T-helper 9 cell (primary cell): ENCODE measurements around the gene PLXNA1.

Experiments
- DNase-seq: peaks from one replicate; pipeline ENCODE4 v3.0.0-alpha.2; 2020

The PLXNA1 gene

DNA sequence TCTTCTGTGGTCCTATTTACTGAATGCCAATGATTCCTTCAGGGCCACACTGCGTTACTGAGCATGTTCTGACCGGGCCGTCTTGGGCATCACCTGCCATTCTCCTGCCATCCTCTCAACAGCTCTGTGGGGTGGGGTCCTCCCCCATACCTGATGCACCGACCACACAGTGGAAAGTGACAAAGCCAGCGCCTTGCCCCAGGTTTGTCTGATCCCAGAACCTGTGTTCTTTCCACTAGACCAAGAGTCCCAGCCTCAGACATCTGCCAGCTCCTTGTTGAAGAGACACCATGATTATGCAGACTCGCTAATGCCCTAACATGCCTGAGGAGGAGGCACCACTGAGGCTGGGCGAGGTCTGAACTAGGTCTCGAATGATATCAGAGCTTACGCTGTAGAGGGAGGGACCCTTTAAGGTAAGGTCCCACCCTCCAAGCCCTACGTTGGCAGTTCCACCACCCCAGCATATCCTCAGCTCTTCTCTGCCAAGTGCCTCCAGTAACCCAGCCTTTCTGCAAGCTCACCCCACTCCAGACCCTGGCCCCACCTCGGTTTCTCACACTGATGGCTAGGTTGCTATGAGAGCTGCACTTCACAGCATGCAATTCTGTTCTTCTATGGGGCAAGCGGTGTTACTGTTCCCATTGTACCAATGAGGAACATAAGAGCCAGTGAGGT, 29.8 kb upstream of the PLXNA1 start:
- no peak for DNase-seq

DNA sequence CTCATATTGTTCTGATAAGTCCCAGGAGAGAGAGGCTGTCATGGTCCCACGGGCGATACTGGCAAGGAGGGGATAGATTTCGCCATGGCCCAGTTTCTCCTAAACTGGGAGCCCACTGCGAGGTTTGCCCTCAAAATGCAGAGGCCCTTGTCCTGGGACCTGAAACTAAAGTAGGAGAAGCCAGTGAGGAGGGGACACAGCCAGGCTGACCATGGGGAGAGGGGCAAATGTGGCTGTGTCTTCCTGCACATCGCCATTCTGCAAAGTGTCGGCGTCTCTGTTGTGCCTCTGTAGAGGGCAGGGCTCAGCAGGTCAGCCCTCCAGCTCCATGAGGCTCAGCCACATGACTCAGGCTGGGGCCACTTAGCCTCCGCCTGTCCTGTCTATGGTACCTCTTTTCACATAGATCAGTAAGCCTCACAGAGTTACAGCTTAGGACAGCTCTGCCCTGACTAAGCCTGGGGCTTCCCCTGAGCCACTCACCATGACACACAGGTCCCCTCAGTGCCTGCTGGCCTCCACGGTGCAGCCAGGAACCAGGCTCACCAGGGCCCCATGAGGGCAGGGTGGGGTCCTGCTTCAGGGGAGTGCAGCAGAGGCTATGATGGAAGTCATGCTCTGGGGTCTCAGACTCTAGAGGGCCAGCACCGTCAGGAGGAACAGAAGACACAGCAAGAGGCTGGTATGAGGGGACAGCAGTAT, 28.6 kb upstream of the PLXNA1 start:
- DNase-seq: no peak

DNA sequence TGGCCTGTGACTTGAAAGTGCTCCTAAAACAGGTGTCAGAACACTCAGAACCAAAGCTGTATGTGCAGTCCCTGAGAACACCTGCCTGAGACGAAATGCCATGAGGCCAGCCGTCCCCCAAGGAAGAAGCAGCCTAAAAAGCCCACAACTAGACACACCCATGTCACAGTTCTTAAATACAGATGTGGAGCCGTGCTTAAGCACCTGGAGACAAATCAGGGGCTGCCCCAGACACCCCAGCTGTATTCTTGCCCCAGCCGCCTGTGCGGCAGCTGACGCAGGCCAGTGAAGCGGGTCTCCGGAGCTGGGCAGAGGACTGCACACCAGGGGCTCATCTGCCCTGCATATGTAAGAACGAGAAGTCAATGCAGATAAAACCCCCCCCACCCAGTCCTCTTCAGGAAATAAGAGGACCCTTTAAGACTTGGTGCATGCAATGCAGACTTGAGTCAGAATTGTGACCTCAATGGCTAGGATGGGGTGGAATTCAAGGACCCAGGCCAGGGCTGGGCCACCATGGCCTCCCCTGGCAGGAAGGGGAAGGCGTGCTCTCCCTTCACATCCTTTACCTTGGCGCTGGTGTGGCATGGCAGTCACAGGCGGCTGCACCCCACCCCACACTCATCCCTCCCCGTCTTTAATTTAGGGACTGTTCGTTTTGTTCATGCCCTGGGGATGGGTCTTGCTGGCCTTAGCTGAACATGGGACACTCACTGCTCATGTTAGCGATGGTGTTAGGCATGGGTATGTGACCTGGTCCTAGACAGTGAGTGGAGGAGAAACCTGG, 27.7 kb upstream of the PLXNA1 start:
- DNase-seq: no peak

DNA sequence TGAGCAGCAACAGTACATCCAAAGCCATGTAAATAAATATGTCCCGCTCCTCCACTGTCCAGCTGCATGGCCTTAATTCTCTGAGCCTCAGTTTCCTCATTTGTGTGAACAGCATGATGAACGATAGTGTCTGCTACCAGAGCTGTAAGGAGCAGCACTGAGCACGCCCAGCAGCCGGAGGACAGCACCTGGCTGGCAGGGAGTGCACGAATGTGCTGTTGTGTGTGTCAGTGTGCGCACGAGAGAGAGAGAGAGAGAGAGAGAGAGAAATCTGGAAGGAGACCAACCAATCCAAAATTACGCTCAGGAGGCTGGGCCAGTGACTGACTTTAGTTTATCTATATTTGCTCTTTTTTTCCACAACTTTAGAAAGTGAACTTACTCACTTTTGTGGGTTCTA, 26.6 kb upstream of the PLXNA1 start:
- no peak for DNase-seq

DNA sequence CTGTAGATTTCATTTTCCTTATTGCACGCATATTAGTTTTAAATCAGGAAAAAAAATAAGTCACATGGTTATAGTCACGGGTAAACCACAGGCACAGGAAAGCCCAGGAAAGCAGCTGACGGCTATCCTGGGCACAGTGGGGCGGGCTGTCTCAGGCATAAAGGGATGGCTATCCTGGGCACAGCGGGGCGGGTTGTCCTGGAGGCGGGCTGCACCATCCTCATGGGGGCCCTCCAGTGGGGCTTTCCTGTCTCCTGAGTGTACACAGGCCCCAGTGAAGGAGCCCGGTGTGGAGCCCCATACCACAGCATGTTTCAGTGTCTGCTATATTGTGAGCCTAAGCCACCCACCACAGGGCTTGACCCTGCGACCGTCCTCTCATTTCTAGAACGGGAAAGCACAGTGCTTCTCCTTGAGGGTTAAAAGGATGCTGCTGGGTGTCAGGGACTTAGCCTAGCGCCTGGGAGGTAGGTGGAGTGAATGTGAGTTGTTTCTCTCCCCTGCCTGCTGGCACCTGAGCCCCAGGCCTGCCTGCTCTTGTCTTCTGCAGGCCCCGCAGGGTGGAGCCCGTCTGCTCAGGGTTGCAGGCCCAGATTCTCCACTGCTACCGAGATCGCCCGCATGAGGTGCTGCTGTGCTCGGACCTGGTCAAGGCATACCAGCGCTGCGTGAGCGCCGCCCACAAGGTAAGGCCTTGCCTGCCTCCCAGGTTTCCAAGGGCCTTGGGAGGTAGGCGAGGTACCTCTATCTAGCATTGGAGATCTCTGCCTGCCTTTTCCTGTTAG, 25.9 kb upstream of the PLXNA1 start:
- no peak for DNase-seq

DNA sequence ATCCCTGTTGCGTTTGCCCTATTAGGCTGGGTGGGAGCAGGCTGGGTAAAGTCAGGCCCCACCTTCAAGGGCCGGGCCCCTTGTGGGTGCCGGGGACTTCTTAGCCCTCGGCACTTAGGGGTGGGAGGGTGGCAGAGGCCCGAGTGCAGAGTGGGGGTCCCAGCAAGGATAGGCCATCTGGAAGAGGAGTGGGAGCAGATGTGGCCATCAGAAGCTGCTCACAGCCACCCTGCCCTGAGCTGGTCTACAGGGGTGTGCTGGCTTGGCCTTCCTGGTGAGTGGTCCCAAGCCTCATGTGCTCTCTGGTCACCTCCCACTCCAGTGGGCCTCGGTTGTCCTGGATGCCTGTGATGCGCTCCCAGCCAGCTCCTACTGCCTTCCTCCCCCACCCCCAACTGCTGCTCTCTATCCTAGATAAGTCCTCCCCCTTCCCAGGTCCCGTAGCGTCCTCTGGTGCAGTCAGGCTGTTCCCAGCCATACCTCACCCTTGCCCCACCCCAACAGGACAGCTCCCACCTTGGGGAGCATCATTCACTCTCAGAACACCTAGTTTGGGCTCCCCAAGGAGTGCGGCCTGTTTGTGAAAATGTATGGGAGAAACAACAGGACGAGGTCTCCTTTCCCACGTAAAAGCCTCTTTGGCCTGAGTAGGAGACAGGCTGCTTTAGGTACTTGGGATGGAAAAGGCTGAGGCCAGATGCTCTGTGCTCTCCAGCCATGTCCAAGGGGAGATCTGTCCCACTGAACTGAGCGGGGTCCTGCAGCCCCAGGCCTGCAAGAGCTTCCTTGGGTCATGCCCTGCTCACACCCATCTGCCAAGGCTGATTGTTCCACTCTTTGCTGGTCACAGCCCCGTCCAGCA, 24.9 kb upstream of the PLXNA1 start:
- DNase-seq: no peak

DNA sequence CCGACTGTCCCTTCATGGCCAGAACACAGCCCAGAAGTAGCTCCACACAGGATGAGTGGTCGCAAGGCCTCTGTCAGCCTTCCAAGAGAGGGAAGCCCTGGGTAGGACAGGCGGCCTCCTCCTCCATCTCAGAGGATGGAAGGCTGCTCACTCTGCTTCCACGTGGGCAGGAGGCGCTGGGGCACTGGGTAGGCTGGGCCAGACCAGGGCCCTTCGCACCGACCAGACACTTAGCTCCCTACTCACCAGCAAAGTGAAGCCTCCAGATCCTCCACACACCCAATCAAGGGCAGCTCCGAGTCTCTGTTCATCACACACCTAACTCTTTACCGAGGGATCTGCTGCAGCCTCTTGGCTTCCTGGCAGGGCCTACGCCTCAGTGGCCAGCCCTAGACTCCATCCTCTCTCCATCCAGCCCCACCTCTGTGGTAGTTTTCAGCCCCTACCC, 24.3 kb upstream of the PLXNA1 start:
- DNase-seq: no peak

DNA sequence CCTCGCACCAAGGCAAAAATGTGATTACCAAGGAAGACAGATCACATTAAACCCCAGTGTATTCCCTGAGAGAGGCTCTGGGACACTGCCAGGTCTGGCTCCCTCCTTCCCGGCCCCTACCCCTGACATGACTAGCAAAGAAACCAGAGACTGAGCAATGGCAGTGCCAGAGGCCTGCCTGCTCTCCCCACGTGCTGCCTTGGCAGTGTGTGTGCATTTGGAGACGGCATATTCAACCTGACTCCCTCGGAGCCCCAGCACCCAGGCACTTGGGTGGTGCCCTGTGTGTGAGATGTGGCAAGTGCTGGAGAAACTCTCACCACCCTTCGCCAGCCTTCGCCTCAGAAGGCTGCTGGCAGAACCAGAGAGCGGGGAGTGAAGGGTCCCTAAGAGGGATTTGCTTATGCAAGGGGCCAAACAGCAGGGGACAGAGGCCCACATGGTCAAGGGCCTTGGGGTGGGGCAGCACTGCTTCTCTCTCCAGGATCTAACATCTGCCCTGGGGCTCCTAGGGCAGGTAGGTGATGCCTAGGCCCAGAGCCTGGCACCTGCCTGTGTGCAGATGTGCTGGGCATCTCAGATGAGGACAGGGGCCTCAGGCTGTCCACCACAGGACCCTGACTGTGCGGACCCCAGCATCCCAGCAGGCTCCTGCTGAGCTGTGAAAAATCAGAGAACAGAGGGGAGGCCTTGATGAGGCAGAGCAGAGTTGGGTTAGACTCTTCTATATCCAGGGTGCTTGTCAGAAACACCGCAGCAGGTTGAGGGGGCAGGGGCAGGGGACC, 23.6 kb upstream of the PLXNA1 start:
- DNase-seq: no peak

DNA sequence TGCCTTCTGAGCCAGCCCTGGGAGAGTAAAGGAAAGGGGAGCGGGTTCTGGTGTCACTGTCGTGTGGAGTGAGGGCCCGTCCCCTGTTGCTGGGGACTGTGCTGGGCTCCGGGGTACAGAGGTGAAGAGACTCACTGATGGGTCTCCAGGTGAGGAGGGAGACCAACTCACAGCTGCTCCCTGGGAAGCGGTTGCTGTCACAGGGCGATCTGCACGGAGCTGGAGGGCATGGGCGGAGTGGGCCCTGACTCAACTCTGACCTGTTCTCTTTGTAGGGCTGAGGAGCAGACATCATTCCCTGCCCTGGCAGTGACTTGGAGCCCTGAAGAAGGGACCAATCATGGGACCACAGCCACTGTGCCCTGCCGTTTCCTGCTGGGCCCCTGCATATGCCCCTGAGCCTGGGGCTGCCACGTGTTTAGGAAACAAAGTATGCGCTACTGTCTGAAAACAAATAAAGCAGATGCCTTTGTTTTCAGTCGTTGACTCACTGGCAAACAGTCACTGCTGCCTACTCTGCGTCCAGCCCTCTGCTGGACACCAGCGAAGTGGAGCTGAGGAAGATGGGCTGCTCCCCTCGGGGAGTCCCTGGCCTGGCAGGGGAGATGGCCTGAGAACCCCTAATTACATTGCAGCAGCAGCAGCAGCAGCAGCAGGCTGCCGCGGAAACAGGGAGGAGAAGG, 22.9 kb upstream of the PLXNA1 start:
- no peak for DNase-seq

DNA sequence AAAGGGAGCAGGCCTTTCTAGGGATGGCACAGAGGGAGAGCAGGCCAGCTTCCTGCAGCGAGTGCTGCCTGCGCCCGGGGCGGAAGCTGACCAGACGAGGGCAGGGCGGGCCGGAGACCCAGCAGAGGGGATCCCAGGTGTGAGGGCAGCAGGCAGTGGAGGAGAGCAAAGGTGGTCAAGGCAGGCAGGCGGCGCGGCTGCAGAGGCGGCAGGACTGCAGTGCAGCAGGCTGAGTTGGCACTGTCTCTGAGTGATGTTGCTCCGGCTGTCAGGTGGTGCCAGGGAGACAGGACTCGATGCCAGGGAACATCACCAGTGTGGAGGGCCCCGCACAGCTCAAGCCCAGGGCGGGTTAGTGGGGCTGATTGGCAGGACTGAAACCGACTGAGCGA, 22.3 kb upstream of the PLXNA1 start:
- DNase-seq: no peak

DNA sequence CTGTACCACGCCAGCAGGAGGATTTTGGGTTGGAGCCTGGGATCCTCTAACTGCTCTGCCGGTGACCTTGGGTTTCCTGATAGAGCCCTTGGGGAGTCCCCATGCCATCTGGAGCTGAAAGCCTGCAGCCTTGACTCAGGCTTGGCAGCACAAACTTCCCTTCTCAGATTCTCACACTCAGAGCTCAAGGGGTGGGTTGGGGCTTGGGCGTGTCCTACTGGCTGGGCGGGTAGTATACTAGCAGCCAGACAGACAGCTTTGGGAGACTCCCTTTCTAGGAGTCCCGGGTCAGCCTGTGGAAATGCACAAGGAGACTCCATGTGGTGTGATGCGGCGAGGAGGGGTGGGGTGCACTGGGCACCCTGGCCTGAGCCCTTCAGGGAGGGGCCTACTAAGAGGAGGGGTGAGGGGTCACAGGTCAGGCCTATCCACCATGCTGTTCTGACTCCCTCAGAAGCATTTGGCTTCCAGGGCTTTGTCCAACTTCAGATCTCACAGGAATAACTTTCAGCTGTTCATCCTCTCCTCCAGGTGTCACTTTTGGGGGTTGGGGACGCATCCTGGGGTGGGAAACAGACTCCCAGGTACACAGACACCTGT, 21.6 kb upstream of the PLXNA1 start:
- DNase-seq: no peak

DNA sequence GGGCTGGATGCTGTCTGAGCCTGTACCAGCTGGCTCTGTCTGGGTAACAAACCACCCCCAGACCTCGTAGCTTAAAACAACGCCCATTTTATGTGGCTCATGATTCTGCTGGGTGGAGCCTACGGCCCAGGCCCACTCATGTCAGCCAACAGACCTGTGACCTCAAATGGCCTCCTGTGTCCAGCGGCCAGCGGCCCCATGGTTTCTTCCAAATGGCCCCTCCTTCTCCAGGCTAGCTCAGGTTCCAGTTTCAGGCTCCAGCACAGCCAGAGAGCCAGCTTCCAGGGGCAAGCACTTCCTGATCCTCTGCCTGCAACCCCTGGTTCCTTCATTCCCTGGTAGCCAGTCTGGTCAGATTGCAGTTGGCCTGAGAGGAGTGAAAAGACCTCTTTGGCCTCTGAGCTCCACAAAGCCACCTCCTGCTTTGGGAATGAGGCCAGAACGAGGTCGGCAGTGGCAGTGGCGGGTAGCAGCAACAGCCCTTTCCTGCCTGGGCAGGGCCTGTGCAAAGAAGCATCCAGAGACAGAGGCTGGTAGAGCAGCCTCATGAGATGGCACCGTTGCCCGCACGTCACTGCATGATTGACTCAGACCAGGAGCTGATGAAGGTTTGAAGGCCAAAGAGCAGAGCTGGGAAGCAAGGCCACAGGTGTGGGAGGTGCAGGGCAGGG, 21.0 kb upstream of the PLXNA1 start:
- no peak for DNase-seq

DNA sequence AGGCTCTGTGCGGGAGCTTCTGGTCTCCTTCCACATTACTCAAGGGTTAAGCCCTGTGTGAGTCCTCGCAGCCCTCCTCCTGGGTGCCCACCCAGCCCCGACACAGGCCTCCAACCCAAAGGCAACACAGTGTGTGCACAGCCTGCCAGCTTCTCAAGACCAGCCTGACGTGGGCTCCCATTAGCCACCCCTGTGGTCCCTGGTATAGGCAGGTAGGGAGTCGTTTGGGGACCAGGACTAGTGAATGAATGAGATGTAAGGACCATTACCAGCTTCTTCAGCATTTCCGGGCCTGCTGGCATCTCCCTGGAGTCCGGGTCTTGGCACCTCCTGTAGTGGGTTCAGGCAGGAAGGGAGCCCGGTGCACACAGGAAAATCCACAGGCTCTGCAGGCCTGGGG, 20.2 kb upstream of the PLXNA1 start:
- no peak for DNase-seq

DNA sequence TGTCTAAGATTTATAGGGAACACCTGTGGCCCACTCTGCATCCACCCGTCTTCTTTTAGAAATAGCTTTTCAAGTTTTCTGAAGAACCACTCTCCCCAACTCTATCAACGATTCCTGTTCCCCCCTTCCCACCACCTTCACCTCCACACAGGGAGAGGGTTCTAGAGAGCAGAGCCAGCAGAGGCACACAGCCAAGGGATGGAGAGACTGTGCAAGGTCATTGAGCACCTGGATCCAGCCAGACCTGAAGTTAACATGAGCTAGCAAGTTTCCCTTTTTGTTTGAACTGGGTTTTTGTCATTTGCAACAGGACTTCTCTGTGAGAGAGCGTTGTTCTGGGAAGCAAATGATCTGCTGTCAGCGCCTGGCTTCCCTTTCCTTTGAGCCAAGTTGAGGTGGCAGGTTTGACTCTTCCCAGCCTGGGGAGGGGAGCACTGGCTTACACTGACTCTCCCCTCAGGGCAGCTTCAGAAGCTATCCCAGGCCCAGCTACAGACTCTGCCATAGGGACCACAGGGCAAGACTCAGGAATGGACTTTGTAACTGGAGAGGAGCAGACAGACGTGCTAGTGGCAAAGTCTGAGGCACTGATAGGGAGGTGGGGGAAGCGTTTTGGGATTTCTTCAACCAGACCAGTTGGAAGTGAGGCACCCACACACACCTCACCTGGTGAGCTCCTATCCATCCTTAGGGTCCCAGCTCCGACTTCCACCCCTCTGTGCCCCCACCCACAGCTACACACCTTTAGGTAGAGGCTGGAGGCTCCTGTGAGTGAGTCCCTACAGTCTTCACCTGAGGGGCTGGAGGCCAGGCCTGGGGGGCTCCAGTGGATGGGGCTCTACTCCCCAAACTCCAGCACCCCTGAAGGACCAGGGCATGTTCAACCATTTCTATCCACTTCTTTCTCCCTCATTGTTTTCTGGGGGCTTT, 19.4 kb upstream of the PLXNA1 start:
- DNase-seq: no peak

DNA sequence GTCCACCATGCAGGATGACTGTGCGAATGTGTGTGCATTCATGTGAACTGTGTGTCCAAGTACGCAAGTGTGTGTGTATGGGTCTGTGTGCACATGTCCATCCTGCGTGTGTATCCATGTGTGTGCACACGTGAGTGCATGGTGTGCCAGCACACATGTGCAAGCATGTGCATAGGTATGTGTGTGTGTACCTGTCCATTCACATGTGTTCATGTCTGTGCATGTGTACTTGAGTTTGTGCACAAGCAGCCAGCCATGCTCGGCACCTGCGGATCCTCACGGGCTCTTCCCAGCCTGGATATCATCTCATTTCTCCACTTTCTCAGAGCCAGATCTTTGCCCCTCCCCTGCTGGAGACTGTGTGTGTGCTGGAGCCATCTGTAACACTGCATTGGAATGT, 18.7 kb upstream of the PLXNA1 start:
- DNase-seq: no peak

DNA sequence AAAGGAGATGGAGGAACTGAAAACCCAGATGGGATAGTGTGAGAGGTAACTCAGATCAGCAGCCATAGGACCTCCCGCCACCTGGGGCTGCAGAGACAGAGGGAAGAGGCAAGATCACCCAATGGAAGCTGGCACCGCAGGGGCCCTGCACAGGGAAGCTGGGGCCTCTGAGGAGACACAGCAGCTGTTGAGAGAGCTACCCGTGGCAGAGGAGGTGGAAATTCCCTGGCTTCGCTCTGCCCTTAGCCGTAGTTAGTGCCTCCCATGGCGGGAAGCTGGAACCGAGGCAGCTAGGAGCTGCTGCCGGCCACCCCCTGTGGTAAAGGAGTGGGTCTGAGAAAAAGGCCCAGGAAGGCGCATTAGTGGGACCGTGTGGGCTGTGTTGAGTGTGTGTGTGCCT, 18.0 kb upstream of the PLXNA1 start:
- DNase-seq: no peak

DNA sequence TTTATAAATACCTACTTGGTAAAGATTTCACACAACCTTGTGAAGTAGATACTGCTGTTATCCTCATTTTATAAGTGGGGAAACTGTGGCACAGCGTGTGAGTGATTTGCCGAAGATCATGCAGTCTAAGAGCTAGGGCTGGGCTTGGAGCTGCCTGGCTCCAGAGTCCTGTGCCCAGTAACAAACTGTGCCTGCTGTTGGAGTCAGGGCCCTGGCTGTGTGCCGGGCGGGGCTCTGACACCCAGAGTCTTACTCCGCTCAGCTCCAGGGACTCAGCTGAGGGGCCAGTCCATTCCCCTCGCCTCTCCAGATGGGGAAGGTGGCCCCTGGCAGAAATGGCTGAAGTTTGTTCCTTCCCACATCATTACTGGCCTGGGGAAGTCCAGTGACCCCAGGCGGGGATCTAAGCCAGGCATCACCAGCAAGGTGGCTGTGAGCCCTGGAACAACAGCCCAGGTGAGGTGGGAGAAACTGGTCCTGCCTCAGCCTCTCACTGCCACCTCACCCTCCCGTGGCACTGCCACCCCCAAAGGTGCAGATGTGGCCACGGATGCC, 17.3 kb upstream of the PLXNA1 start:
- no peak for DNase-seq

DNA sequence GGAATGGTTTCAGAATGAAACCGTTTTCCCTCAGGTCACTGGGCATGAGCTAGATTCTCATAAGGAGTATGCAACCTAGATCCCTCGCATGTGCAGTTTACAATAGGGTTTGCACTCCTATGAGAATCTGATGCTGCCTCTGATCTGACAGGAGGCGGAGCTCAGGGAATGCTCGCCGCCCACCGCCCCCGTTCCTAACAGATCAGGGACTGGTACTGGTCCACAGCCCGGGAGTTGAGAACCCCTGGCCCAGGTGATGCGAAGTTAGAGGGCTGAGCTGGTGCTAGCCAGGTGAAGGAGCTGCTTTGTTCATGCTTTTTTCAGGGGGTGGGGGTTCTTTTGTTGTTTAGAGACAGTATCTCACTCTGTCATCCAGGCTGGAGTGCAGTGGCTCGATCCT, 15.5 kb upstream of the PLXNA1 start:
- no peak for DNase-seq
